Activated T-helper 1 cell treated with anti-CD3 and anti-CD28 coated beads, Interleukin-2, amount 50 U/mL, for 16 hours (primary cell): Measurements from ENCODE around the gene DCHS1.

Experiments used
- DNase-seq, 2 donors: peaks; one replicate each; pipeline ENCODE4 v3.0.0-alpha.2; 2020; ENCODE audit warnings: low read depth in 1 of 2, low spot score in 1 of 2

The DCHS1 gene

DNA sequence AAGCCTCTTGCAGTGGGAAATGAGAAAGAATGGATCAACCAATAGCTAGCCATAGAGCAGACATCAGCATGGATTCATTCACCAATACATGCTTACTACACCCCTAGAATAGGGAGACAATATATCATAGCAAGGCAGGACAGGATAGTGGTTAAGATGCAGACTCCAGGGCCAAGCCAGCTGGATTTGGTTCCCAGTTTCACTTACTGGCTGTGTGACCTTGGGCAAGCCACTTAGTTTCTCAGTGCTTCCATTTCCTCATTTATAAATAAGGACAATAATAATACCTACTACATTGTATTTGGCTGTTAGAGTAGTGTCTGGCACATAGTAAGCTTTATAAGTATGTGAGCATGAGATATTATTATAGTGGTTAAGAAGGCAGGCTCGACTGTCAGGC, 7.1 kb downstream of the DCHS1 start:
- DNase-seq, result no peak

DNA sequence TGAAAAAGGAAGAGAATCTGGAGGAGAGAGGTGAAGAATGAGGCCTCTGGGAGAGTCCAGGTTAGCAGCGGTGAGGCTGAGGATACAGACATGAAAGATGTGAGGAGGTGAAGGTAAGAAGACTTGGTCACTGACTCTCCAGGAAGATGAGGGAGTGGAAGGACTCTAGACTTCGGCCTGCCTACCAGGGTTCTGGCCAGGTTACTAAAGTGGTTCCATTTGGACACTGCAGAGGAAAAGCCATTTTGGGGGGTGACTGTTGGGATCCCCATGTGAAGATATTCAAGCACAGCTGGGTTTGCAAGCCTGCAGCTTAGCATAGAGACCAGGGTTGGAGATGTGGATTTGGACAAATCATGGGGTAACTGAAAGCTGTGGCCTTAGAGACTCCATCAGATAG, 7.8 kb downstream of the DCHS1 start:
- DNase-seq, result no peak

DNA sequence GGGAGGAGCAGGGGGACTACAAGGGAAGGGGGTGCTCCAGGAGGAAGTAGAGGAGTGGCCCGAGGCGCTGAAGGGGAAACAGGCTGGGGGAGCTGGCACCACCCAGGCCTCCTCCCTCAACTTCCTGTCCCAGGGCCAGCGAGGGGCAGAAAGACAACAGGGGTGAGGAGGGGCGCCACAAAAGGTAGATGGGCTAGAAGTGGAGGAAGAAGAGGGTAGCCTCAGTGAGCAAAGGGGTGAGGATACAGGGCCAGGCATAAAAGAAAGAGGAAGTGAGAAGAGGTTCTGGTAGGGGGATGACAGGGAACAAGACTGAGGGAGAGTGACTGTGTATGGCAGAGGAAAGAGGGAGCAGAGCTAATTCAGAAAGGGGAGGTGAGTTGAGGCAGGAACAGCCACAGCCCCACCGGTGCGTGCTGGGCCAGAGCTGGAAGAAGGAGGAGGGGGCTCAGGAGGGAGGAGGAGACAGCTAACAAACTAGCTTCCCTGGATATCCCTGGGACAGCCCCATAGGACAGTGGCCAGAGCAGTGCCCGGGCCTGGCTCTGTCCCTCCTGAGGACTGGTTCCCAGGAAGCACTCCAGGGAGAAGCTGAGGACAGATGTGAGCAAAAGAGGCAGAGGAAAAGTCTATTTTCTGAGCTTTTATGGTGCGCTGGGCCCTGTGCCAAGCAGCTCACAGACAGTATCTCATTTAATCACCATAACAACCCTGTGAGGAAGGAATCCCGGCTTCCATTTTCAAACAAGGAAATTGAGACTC, 8.5 kb downstream of the DCHS1 start:
- no peak for DNase-seq

DNA sequence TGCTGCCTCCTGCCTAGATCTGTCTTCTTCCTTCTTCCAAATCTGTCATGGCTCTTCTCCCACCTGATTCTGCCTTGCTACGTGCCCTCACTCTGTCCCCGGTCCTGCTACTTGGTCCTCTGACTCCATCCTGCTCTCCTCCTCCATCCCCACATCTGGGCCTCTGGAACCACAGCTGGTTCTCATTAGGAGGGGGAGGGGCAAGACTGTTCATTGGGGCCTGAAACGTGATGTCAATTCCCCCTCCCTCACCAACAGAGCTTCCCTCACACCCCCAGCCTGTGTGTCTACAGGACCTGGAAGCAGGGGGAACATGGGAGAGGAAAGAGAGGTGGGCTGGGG, 9.1 kb downstream of the DCHS1 start:
- no peak for DNase-seq

DNA sequence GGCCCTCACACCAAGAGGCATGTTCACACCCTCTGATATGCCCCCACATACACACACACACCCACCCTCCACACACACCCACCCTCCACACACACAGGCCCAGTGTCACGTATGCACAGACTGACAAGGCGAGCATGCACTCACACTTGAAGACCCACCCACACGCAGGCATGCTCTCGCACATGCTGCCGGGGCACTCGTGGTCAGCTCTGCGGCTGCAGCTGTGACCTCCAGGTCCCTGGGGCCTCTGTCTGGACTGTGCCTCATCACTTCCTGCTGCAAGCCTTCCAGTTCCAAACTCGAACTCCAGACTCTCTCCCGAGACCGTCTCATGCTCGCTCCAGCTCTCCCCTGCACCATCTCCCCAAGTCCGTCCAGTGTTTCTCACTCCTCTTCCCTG, 9.5 kb downstream of the DCHS1 start:
- no peak for DNase-seq

- DNase-seq, result no peak
These were observed 12.7 kb downstream of the DCHS1 start for GRCh38 chr11:6642957-6643356.

GRCh38 chr11:6640985-6641701, 14.5 kb downstream of the DCHS1 start:
- no peak for DNase-seq

DNA sequence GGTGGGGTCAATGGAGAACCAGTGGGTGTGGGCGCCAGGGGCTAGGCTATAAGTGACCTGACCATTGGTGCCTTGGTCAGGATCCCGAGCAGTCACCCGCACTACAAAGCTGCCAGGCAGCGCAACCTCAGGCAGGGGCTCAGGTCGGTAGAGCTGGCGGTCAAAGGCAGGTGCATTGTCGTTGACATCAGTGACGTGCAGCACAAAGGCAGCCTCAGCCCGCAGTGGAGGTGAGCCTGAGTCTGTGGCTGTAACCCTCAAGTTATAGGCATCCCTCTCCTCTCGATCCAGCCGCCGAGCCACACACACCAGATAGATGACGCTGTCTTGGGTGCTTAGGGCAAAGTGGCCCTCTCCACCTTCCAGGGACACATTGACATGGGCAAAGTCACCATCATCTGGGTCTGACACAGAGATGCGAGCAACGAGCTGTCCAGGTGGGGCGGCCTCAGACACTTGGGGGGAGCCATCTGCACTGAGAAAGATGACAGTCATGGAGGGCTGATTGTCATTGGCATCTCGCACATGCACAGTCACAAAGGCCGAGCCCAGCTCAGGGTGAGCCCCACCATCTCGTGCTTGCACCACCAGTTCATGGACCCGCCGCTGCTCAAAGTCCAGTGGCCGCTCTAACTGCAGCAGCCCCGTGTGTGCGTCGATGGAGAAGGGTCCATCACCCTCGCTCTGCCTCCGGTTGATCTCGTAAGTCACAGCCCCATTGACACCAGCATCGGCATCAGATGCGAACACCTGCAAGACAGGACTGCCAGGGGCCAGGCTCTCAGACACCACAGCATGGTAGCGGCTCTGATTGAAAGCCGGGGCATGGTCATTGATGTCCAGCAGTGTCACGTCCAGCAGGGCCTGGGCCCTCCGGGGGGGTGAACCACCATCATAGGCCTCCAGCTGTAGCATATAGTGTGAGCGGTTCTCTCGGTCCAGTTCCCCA, 15.3 kb downstream of the DCHS1 start:
- DNase-seq, result no peak

DNA sequence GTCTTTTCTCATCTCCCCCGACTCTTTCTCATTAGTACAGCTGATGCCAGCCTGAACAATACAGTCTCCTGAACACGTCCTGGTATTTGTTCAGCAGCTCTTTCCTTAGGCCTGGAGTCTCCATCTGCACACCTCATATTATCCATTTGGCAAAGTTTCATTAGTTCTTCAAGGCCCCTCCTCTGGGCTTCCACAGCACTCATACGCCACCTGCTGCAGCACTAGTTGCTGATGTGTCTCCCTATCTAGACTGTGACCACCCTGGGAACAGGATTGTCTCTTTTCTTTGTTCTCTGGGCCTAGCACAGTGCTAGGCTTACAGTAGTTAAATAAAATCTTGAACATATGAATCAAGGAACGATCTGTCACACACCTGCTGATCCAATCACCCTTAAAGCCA, 17.2 kb downstream of the DCHS1 start:
- no peak for DNase-seq

GRCh38 chr11:6637871-6638270, 17.7 kb downstream of the DCHS1 start:
- DNase-seq, result no peak

DNA sequence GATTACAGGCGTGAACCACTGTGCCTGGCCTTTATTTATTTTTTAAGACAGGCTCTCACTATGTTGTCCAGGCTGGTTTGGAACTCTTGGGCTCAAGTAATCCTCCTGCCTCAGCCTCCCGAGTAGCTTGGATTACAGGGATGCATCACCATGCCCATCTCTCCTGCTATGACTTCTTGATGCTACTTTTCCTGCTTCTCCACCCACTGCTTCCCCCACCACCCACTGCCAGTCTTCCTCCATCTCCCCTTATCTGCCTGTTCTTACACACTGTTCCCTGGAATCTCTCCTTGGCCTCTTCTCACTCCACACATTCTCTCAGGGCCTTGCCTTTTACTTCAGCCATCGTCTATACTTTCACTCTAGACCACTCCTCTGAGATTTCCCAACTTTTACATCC, 19.1 kb downstream of the DCHS1 start:
- no peak for DNase-seq

- DNase-seq, result no peak
These were observed 20.3 kb downstream of the DCHS1 start for GRCh38 chr11:6635082-6635932.

DNA sequence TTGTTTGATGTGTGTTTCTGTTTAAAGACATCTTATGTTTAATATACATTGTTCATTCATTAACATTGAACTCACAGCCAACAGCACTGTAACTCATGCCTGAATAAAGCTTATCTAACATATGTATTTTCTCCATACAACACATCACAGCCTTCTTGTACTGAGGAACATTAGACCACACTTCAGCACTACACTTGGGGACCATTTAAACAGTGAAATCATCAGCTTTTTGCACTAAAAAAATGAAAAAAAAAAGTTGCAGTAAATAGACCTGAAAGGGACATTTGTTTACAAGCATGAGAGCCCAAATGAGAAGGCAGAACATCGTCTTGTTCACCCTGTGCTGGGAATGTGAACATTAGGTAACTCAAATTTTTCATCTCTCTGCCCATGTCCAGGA, 21.1 kb downstream of the DCHS1 start:
- no peak for DNase-seq

DNA sequence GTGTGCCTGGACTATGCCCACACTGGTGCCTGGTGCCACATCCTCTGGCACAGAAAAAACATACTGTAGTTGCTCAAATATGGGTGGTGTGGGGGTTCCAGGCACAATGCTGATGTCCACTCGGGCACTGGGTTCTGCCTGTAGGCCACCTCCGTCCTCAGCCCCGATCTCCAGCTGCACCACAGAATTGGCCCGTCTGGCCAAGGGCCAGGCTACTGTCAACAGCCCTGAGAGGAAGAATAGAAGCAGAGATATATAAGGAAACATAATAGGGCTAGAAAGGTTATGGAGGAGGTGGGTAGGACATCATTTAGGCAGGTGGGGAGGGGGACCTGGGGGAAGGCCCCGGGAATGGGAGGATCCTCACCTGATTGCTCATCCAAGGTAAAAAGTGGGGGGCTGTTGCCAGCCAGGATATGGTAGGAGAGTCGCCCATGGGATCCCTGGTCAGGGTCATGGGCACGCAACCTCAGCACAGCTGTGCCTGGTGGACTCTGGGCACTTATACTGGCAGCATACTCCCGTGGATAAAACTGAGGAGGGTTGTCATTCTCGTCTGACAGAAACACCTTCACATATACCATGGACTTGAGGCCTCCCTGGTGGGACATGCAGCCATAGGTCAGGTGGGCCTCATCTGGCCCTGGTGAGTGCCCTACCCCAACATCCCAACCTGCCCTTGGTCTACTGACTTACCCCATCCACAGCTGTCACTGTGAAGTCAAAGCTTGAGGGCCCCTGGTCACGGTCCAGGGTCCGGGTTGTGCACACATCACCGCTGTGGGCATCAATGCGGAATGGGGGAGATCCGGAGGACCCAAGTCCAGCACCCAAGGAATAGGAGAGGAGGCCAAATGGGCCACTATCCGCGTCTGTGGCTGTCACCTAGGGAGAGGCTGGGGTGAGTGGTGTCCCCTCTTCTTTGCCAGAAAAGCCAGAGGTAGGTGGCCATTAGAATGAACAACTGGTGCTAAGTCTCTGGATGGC, 21.9 kb downstream of the DCHS1 start:
- DNase-seq, result no peak

DNA sequence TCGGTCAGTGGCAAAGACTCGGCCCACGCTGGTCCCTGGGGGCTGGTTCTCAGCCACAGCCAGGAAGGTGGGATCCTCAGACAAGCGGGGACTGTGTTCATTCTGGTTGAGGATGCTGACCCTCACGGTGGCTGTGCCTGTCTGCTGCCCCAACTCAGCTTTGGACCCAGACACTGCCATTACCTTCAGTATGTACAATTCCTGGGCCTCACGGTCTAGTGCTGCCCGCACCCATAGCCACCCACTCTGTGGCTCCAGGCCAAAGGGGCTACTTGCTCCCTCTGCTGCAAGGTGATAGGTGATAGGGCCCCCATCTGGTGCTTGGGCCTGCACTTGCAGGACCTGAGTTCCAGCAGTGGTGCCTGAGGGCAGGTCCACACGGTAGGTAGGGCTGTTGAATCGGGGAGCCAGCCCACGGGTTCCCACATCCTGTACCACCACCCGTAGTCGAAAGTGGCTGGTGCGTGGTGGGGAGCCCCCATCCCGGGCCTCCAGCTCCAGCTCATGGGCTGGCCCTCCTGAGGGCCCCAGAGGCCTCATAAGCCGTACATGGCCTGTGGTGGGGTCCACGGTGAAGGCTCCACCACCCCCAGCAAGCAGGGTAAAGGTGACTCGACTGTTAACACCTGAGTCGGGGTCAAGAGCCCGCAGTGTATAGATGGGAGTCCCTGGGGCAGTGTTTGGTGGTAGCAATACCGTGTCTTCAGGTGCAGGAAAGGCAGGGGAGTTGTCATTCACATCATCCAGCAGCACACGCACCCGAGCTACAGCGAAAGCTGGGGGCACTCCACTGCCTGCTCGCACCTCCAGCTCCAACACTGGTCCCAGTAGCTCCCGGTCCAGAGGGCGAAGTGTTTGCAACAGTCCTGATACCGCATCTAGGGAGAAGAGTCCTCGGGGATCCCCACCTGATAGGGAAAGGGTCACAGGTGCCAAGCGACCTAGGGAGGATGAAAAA, 23.2 kb downstream of the DCHS1 start:
- no peak for DNase-seq

DNA sequence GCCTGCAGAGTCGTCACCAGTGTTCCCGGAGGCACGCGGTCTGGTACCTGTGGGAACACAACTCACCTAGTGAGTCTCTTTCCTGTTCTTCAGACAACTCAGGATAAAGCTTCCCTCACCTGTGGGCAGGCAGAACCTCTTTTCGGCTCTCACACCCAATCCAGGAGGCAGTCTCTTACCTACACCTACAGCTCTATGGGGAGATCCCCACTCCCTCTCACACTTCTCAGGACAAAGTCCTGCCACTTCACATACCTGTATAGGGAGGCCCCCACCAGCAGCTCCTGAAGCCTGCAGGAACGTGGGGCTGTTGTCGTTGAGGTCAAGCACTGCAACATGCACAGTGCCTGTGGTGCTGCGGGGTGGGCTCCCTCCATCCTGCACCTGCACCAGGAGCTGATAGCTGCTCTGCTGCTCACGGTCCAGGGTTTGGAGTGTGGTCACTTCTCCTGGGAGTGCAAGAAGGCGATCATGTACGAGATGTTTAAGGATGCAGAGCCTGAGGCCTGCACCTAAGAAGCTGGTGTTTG, 24.2 kb downstream of the DCHS1 start:
- DNase-seq, result no peak

DNA sequence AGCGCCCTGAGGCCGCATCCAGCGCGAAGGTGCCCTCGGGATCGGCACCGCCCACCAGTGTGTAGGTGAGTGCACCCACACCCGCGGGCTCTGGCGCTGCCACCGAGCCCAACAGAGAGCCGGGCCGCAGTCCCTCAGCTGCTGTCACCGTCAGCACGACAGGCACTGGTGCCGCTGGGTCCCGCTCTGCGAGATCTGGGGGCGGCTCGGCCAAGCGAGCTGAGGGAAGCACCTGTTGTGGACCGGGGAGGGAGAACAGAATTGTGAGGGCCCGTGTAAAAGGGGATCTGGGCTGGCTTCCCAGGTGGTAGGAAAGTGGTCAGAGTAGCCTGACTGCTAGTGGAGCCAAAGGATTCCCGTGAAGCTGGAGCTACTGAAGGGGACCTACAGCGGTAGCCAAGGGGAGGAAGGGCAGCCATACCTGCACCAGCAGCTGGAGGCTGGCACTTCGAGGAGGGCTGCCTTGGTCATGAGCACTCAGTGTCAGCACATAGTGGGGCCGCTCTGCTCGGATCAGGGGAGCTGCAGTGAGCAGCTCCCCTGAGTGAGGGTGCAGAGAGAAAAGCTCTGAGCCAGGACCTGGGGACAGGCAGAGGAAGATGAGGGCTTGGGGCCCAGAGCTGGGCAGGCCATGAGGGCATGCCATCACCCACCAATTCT, 24.8 kb downstream of the DCHS1 start:
- no peak for DNase-seq
